Lower leg skin (tissue), 4 donors: Measurements from ENCODE around the gene OR51Q1. TPM values are rescaled to one million over a fixed set of nuclear protein-coding genes. Genes with fewer than 3 reads are reported as not detected.
A peak's percentile ranks its signal among the peaks of the same experiment; 100 is the strongest.

ENCODE experiments used
- DNase-seq, 2 donors: peaks; one replicate each; pipeline ENCODE4 v3.0.0-alpha.2; 2019; ENCODE audit warnings: low spot score in 2 of 2
- H3K4me3 ChIP-seq: fragments of 200-600 bp; sonication (generic); 2 replicates; pipeline ENCODE4 v1.5.1; 2017; ENCODE audit warnings: mild to moderate bottlenecking, low read depth; ENCODE audit not compliant: poor library complexity, severe bottlenecking
- POLR2A ChIP-seq, 2 donors: fragments of 450-650 bp; IDR thresholded peaks; one replicate each; pipeline ENCODE4 v1.6.1; 2016 to 2017; ENCODE audit warnings: antibody characterized with exemption in 2 of 2, mild to moderate bottlenecking in 1 of 2, moderate library complexity in 1 of 2
- WGBS, 2 donors: methylation state at CpG; one replicate each; pipeline ENCODE4 v1.1.5; 2018; 5-methylcytosine and 5-hydroxymethylcytosine counted together
- intact Hi-C: fragments of 100-400 bp; cut with DNase I; formaldehyde crosslinking; loops from one replicate; pipeline ENCODE4 v1.15.0; 2023; ENCODE audit warnings: low total_unique reads
- total RNA-seq, 4 donors: library from RNA; depleted of rRNA; stranded (reverse); fragments of >200 nt; gene quantifications; one replicate each; pipeline ENCODE4 v1.1.0, GENCODE V29; 2016
- TF ChIP-seq, protein P1 (sequence below), 3 donors: fragments of 450-650 bp; IDR thresholded peaks; one replicate each; pipeline ENCODE4 v1.5.1; 2016; ENCODE audit warnings: antibody characterized with exemption in 3 of 3, mild to moderate bottlenecking in 3 of 3, moderate library complexity in 2 of 3

OR51Q1 gene
- total RNA-seq, 4 donors from 2014 or later = not detected

DNA sequence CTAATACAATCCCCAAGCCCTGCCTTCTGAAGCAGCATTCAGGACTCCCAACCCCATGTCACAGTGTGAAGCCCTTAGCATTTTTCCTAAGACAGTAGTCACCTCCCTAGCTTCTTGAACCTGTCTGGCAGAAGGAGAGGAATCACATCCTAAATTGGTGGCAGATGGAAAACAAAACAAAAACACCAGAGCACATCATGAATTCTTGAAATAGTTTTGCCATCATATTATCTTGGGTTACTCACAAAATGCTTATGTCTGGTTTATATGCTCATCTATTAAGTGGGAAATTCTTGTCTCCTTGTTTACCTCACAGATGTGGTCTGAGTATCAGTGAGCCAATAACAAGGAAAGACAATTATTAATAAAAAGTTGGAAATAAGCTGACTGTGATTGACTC lies 23.0 kb upstream of the OR51Q1 start:
- no peak for DNase-seq
- no peak for TF ChIP-seq POLR2A (IDR thresholded peaks at IDR 0.05)
- TF ChIP-seq, protein P1, sequence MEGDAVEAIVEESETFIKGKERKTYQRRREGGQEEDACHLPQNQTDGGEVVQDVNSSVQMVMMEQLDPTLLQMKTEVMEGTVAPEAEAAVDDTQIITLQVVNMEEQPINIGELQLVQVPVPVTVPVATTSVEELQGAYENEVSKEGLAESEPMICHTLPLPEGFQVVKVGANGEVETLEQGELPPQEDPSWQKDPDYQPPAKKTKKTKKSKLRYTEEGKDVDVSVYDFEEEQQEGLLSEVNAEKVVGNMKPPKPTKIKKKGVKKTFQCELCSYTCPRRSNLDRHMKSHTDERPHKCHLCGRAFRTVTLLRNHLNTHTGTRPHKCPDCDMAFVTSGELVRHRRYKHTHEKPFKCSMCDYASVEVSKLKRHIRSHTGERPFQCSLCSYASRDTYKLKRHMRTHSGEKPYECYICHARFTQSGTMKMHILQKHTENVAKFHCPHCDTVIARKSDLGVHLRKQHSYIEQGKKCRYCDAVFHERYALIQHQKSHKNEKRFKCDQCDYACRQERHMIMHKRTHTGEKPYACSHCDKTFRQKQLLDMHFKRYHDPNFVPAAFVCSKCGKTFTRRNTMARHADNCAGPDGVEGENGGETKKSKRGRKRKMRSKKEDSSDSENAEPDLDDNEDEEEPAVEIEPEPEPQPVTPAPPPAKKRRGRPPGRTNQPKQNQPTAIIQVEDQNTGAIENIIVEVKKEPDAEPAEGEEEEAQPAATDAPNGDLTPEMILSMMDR (IDR thresholded peaks at IDR 0.05) = no peak
- no peak overlapping the region for H3K4me3 ChIP-seq
- intact Hi-C loops = no loop called here

DNA sequence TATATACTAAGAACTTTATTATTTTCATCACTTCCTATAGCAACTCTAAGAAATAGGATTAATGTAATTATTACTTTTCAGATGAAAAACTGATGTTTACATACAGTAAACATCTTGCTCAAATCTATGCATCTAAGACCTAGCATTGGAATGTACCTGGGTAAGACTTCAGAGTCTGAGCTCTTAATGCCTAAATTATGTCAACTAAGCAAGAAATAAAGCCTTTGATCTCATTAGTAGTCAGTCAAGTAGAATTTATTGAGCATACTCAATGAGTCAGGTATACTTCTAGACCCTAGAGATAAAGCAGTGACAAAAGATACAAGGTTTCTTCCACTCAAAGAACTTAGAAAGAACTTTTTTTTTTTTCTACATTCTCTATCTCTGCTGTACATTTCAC lies 16.7 kb upstream of the OR51Q1 start:
- no peak overlapping the region for H3K4me3 ChIP-seq
- intact Hi-C loops = no loop called here
- no peak for TF ChIP-seq POLR2A (IDR thresholded peaks at IDR 0.05)
- TF ChIP-seq, protein P1 (IDR thresholded peaks at IDR 0.05) = no peak
- DNase-seq = no peak

DNA sequence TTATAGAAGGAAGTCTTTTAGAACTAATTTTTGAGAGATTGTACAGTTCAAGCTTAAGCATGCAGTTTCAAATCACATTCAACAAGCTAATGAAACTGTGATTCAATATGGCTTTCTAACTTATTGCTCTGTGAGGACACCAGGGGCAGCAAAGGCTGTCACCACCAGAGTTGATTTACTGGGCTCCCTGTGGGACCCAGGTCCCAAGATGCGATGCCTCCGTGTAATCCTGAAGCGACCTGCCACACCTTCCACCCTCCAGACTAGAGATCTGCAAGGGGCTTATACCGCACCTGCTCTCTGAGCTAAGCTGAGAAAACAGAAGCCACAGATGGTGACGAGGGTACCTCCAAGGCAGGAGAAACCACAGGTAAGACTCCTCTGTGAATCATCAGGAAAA lies 918 bp upstream of the OR51Q1 start:
- WGBS, 2 donors = 59 to 71% methylated on average over 5 of the region's 5 CpGs
- DNase-seq = peak in 1 of 2 donors; percentile 77

DNA sequence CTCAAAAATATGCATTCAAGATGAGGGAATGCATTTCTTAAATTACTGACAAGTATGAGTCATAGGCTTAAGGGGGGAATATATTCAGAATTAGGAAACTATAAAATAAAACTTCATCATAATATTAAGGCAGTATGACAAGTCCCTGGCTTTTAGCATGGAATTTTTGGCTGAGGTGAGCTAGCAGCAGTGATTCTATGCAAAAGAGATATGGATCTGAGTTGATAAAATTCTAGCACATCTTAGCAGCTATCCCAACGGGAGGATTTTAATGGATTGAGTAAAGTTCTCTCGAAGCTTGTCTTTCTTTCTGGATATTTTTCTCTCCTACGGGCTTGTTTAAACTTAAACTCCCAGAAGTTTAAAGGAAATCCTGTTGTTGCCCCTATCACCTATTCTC lies 1.2 kb downstream of the OR51Q1 start:
- DNase-seq = no peak
- intact Hi-C loops = no loop called here
- H3K4me3 ChIP-seq = no peak overlapping the region
- TF ChIP-seq, protein P1 (IDR thresholded peaks at IDR 0.05) = no peak
- TF ChIP-seq POLR2A (IDR thresholded peaks at IDR 0.05) = no peak
- WGBS, 2 donors = 76 to 78% methylated on average over 3 of the region's 3 CpGs

More for the DNA sequence above, 918 bp upstream of the OR51Q1 start:
- intact Hi-C loops = no loop called here
- TF ChIP-seq POLR2A (IDR thresholded peaks at IDR 0.05) = no peak
- TF ChIP-seq, protein P1 (IDR thresholded peaks at IDR 0.05) = no peak
- no peak overlapping the region for H3K4me3 ChIP-seq

DNA sequence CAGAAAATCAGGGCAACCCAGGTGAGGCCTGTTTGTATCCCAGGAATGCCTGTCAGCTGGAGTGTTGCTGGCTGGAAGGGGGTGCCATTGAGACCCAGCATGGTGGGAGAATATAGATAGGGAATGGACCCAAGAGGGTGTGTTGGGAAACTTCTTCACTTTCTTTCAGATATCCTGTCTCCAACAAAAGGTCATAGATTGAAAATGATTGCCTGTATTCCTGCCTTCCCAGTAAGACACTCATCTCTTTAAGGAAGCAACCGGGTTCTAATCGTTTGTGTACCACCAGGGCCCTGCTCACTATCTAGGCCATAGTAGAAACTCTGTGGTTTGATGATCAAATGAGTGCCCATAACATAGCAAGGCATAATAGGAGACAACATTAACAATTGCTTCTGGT lies 19.5 kb downstream of the OR51Q1 start, which contains the start of gene OR51I1:
Gene OR51I1 (minus strand): TSS at position 101 of the 400 bp plus-strand sequence. CDS start 0 bp downstream, at position 101.
- TF ChIP-seq, protein P1 (IDR thresholded peaks at IDR 0.05) = no peak
- TF ChIP-seq POLR2A (IDR thresholded peaks at IDR 0.05) = no peak
- intact Hi-C loops = no loop called here
- H3K4me3 ChIP-seq = no peak within 1 kb of the TSS
- DNase-seq = no peak
- 37 to 45% methylated on average over 2 of the region's 2 CpGs for WGBS, 2 donors

DNA sequence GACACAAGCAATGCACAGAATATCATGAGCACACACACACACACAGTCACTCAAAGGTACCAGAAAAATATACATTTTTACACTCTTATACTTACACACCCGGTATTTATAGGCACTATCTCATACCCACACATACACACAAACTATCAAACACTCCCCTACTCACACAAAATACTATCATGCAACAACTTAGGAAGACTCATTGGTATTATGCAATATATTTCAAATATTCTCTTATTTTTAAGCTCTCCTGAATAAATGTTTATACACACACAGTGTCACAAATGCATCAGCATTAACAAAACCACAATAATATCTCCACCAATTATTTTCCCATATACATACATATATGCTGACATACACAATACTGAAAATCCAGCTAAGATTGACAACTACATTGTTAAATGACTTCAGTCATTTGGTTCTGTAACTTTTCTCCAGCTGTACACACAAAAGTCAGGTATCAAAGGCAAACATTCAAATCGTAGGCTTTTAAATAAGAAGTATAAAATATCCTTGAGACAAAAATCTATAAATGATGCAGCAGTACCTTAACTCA lies 22.0 kb downstream of the OR51Q1 start:
- intact Hi-C loops = no loop called here
- TF ChIP-seq, protein P1 (IDR thresholded peaks at IDR 0.05) = no peak
- TF ChIP-seq POLR2A (IDR thresholded peaks at IDR 0.05) = no peak
- 38 to 68% methylated on average over 2 of the region's 2 CpGs for WGBS, 2 donors
- DNase-seq = no peak
- H3K4me3 ChIP-seq = no peak overlapping the region
